Nephron progenitor cell (in vitro differentiated cells): ENCODE measurements around the gene CSRP1.

Experiments
- DNase-seq: peaks from one replicate; pipeline ENCODE4 v3.0.0; 2021
- H3K27ac Mint-ChIP-seq: 2 replicates; pipeline ENCODE4 v1.8.0; 2021; ENCODE audit warnings: mild to moderate bottlenecking, moderate library complexity, mixed read lengths
- H3K27me3 Mint-ChIP-seq: 2 replicates; pipeline ENCODE4 v1.8.0; 2021; ENCODE audit warnings: mild to moderate bottlenecking, low read depth, mixed read lengths; ENCODE audit not compliant: poor library complexity
- H3K36me3 Mint-ChIP-seq: 2 replicates; pipeline ENCODE4 v1.8.0; 2021; ENCODE audit warnings: low read depth, mixed read lengths
- H3K4me1 Mint-ChIP-seq: 2 replicates; pipeline ENCODE4 v1.8.0; 2021; ENCODE audit warnings: mixed read lengths
- H3K4me3 Mint-ChIP-seq: 2 replicates; pipeline ENCODE4 v1.8.0; 2021; ENCODE audit warnings: mild to moderate bottlenecking, moderate library complexity, mixed read lengths
- H3K9me3 Mint-ChIP-seq: 2 replicates; pipeline ENCODE4 v1.8.0; 2021; ENCODE audit warnings: mild to moderate bottlenecking, moderate library complexity, mixed read lengths
- CTCF ChIP-seq: fragments of 200-600 bp; sonication (generic); IDR thresholded peaks from 2 replicates; pipeline ENCODE4 v1.5.0; 2021; ENCODE audit warnings: antibody characterized with exemption

CSRP1 gene

GRCh38 chr1:201450721-201451291 is 56.1 kb downstream of the CSRP1 start:
- Mint-ChIP-seq H3K27me3 (peaks cover 59% of the 10 kb centered on the region), H3K27ac (no peak overlapping the region), H3K9me3 (no peaks in the 10 kb centered on the region), H3K36me3 (no peaks in the 10 kb centered on the region), H3K4me3 (no peak overlapping the region), H3K4me1 (peaks cover 72% of the 10 kb centered on the region)
- peak; percentile 72 for DNase-seq
- TF ChIP-seq CTCF = no peak

GRCh38 chr1:201448990-201449389 is 57.9 kb downstream of the CSRP1 start:
- H3K27ac Mint-ChIP-seq = no peak overlapping the region
- H3K4me3 Mint-ChIP-seq = no peak overlapping the region
- H3K9me3 Mint-ChIP-seq = no peaks in the 10 kb centered on the region
- H3K36me3 Mint-ChIP-seq = no peaks in the 10 kb centered on the region
- TF ChIP-seq CTCF = no peak
- DNase-seq = no peak
- H3K4me1 Mint-ChIP-seq = peaks cover 55% of the 10 kb centered on the region
- H3K27me3 Mint-ChIP-seq = peaks cover 55% of the 10 kb centered on the region

- peaks cover 60% of the 10 kb centered on the region for H3K4me1 Mint-ChIP-seq
- H3K36me3 Mint-ChIP-seq = no peaks in the 10 kb centered on the region
- DNase-seq = peak; percentile 80
- no peak overlapping the region for H3K4me3 Mint-ChIP-seq
- H3K9me3 Mint-ChIP-seq = no peaks in the 10 kb centered on the region
- TF ChIP-seq CTCF = peak; percentile 82
- H3K27ac Mint-ChIP-seq = no peak overlapping the region
- peaks cover 56% of the 10 kb centered on the region for H3K27me3 Mint-ChIP-seq
Measured at GRCh38 chr1:201447903-201448871, 58.7 kb downstream of the CSRP1 start.

- TF ChIP-seq CTCF = no peak
- Mint-ChIP-seq H3K27me3 (peaks cover 57% of the 10 kb centered on the region), H3K9me3 (peaks cover 15% of the 10 kb centered on the region), H3K27ac (no peak overlapping the region), H3K36me3 (peaks cover 4% of the 10 kb centered on the region), H3K4me3 (no peak overlapping the region), H3K4me1 (peaks cover 45% of the 10 kb centered on the region)
- DNase-seq = no peak
Measured at GRCh38 chr1:201445310-201445709, 61.6 kb downstream of the CSRP1 start.

GRCh38 chr1:201444792-201445191 is 62.1 kb downstream of the CSRP1 start:
- no peak for DNase-seq
- Mint-ChIP-seq H3K27ac (no peak overlapping the region), H3K27me3 (peaks cover 57% of the 10 kb centered on the region), H3K4me1 (peaks cover 40% of the 10 kb centered on the region), H3K36me3 (peaks cover 4% of the 10 kb centered on the region), H3K9me3 (peaks cover 17% of the 10 kb centered on the region), H3K4me3 (no peak overlapping the region)
- TF ChIP-seq CTCF = no peak
